Hematopoietic multipotent progenitor cell treated with erythropoietin and hydrocortisone succinate and interleukin-3 and kit ligand, for 6 days (in vitro differentiated cells): Measurements from ENCODE around the gene IFNA16.
"Not testable (repeated sequence)": the region's sequence is repeated elsewhere in the genome, so short reads cannot be mapped to it uniquely, and the experiment has no call there.

Experiments
- DNase-seq: peaks from one replicate; pipeline ENCODE4 v3.0.0-alpha.2; 2015

Gene IFNA16

DNA sequence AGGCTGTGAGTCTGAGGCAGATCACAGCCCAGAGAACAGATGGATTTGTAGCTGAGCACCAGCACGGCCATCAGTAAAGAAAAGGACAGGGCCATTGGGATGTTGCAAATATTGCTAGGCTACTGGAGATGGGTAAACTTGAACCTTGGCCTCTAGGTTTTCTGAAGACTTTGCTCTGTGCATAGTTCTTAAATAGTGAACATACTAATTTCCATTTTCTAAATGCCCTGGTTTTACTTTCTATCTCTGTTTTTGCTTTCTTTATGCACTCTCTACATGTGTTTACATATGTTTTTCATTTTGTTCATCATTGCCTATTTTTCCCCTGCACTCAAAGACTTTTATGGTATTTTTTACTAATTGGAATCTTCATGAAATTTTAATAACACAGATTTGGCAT lies at the start of gene IFNA16:
Gene IFNA16, minus strand, starts transcription at position 101 of the 400 bp plus-strand sequence. Its CDS starts 6 bp downstream, at position 95.
- DNase-seq: not testable (repeated sequence)

DNA sequence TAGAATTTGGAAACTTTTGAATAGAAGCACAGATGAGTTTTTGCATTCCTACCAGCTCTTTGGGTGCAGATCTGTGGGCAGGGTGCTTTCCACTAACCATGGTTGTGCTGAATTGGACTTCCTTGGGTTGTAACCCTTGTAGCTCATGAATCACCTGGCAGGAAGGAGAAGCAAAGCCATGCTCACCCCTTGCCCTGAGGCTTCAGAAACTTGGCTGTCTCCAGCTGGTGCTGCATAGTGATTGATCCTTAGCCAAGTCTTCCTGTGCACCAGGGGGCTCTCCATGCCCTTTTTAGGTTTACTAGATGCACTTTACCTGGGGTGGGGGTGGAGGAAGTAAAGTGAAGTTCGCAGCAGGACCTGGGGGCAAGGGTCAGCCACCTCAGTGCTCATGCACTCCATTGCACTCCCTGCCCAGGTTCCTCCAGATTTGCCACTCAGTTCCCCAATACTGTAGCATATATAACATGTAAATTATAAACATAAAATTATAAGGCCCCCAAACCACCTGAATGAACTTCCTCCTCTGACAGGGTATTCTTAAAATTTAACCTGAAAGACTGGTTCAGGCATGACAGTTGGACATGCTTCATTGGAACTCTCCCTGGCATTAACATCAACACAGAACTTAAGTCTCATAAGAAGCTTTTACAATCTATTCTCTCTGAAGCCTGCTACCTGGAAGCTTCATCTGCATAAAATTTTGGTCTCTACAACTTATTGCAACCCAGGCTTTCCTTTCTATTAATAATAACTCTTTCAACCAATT lies 48.5 kb upstream of the IFNA16 start:
- no peak for DNase-seq

DNA sequence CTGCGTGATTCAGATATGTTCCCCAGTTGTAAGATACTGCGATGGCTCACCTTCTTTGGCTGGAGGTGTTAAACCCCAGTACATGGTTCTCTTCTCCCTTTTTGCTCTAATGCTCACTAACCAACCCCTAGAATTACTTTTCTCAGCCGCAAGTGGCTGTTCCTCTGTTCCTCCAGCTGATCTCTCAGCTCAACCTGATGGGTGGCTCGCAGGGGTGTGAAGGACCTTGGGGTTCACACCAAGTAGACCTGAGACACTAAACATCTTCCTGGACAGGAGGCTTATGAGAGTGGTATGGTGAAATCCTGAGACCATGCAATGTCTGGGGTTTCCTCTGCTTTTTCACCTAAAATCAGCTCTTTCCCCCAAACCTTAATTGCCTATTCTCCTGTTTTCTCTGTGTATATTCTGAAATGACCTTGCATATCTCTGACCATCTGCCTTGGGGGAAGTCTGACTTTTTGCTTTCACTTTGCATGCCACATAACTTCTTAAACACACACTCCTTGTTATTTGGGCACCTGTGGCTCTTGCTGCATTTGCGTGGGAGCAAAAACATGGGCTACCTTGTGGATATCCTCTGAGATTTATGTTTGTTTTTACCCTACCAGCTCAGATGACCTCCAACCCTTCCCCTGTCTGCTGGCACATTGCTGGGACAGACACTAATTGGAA lies 38.6 kb upstream of the IFNA16 start:
- DNase-seq: no peak

DNA sequence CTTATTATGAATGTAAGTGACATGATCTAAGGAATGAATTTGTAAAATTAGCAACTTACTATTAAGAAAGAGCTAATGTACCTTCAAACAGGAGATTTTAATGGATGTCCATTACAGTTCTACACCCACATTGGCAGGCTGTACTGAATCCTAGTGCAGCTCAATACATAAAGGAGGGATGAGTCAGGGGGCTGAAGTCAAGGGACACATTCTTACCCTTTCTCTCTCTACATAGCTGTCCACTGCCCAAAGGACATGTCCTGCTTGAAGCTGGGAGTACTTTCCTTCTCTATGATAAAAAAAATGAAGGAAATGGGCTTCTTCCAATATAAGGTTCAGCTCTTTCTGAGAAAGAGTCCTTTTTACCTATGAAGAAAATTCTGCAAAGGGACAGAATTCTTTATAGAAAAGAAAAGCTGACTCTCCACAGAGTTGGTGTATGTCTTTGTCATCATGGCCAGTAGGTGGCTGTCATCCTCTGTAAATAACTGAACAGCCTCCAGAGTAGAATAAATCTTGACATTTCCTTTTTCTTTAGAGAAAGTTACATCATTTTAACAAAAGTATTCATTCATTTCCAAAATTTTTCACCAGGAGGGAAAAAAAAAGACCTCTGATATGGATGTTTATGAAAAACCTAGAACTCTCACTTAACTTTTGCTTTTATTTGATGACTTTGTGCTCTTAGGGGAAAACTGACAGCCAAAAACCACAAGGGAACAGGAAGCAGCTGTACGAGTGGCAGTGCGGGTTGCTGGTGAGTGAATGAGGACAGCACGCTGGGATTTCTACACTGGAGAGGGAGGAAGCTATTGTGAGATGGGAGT lies 35.8 kb upstream of the IFNA16 start:
- peak; percentile 69 for DNase-seq

DNA sequence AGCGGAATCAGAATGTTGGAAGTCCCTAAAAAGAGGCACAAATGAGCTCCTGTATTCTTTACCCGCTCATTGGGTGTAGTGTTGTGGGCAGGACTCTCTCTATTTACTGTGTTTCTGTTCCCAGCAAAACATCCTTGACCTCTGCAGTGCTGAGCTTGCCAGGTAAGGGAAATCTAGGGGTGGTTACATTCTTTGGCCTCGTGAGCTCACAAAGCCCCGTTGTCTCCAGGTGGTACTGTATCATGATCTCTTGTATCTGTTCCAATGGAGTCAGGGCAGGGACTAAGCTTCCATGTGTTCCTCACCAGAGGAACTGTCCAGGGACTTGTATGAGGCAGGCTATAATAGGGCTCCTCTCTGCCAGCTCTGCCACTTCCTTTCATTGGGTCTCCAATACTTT lies 34.5 kb upstream of the IFNA16 start:
- no peak for DNase-seq

DNA sequence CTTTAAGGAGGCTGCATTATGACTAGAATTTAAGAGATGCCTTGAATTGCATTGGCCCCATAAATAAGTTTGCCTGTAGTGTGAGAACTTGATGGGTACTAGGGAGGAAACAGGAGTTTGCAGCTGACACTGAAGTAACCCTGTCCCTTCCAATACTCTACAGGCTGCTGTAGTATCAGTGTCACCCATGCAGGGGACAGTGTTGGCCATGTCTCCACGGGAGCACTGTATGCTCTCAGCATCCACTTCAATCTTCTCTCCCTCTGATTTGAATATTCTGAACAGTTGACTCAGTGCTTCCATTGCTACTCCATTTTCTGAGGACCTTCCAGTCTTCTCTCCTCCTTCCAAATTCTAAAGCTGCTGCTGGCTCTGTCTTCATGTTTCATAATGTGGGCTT lies 34.1 kb upstream of the IFNA16 start:
- no peak for DNase-seq

DNA sequence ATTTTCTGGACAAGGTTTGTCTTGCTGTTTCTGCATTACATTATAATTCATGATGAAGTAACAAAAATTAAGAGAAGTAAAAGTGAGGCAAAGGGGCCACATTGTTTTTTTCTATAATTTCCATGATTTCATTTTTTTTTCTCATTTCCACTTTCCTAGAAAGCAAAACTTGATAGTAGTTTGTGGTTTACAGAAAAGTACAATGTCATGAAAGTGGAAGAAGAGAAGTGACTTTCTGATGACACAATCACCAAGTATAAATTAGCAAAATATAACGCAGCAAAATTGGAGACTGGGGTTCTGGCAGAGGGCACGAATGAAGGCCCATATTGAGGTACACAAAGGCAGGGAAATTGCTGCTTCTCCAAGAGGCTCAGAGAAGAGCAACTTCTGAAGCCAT lies 27.7 kb upstream of the IFNA16 start:
- DNase-seq: peak; percentile 40

DNA sequence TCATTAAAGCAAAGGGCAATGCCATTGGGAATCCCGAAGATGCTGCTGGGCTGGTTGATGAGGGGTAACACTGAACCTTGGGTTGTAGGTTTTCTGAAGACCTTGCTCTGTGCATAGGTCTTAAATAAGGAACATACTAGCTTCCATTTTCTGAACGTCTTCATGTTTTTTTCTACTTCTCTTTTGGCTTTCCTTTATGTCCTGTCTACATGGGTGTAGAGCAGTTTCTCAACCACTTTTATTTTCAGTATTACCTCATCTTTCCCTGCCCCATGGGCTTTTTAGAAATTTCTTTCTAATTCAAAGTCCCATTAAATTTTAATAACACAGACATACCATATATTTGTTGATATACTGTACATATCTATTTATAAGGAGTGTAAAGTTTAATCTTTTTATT lies 22.8 kb upstream of the IFNA16 start, which contains the start of gene IFNA14:
Gene IFNA14, minus strand, starts transcription at position 95 of the 400 bp plus-strand sequence. Its CDS starts 70 bp downstream, at position 25.
- no peak for DNase-seq

DNA sequence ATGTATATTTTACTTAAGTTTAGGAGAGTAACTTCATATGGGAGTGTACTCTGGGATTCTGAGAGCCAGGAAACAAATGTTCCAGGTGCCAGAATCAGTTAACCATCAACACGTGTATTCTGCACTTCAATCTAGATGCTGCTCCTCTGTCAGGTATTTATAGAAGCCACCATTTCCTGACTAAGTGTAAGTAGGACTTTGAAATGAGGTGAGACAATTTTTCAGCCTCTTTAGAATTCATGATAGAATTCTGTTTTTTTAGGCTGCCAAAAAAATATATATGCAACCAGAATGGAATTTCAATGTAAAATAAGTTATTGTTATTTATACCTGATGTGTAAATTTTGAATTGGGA lies 19.2 kb upstream of the IFNA16 start:
- not testable (repeated sequence) for DNase-seq

DNA sequence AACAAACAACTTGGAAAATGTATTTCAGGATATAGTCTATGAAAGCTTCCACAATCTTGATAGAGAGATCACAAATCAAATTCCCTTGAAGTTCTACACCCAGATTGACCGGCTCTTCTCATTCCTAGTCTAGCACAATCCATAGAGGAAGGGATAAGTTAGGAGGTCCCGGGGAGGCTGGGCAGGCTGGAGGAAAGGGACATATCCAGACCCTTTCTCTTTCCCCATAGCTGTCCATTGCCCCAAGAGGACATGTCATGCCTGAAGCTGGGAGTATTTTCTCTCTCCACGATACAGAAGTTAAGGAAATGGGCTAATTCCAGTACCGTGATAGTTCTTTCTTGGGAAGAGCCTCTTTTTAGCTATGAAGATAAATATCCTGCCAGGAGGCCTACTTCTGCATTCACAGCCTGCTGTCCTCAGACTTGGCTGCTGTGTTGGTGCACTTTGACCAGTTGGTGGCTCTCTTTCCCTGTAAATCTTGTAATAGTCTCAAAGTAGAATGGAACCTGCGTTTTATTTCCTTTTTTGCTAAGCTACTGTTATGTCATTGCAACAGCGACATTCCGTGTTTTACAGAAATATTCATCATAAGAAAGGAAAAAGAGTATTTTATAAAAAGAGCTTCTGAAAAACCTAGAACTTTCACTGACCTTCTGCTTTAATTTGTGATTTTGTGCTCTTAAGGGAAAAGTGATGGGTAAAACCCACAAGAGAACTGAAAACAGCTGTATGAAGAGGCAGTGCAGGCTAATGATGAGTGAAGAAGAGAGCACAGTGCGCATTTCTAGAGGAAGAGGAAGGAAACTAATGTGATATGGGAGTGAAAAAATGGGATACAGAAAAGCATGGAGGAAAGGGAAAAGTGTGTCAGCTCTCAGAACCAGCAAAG lies 18.6 kb upstream of the IFNA16 start:
- peak; percentile 85 for DNase-seq

DNA sequence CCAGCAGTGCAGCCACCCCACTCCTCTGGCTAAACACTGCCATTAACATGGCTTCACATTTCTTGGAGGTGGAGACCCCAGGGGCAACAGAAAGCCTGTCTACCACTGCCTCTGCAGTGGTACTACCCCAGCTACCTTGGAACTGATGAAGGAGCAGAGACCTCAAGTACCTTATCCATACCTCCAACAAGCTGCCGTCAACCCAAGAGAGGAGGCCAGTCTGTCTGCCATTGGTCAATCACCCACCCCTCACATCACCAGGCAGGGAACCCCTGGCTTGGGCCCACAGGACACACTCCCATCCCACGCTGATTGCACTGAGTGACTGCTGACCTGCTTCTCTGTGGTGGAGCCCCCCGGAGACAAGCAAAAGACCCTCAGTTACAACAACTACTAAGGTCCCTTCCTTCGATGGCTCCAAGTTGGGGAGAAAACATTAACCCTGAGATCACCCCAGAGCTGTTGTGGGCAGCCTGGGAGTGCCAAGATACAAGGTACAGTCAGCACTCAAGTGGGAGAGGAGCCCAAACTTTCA lies 17.1 kb upstream of the IFNA16 start:
- no peak for DNase-seq

DNA sequence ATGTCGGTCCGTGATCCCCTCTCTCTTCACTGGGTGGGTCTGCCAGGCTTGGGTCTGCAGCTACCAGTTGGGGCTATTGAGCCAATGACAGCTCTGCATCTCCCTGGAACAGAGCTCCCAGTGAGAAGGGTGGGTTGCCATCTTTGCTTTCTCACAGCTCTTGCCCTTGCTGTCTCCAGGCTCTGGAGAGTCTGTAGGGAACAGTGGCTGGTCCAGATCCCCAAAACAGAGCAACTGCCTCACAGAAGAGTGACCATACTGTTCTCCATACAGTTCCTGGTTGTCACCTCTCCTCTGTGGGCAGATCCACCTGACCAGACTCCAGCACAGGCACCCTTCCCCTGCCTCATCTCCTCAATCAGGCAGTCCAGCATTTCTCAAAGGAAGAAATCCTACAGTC lies 16.1 kb upstream of the IFNA16 start:
- no peak for DNase-seq

DNA sequence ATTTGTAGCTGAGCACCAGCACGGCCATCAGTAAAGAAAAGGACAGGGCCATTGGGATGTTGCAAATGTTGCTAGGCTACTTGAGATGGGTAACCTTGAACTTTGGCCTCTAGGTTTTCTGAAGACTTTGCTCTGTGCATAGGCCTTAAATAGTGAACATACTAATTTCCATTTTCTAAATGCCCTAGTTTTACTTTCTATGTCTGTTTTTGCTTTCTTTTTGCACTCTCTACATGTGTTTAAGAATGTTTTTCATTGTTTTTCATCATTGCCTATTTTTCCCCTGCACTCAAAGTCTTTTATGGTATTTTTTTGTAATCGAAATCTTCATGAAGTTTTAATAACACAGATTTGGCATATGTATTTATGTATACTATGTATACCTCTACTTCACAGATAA lies 11.0 kb upstream of the IFNA16 start, which contains the start of gene IFNA17:
Gene IFNA17, minus strand, starts transcription at position 101 of the 400 bp plus-strand sequence. Its CDS starts 49 bp downstream, at position 52.
- no peak for DNase-seq

DNA sequence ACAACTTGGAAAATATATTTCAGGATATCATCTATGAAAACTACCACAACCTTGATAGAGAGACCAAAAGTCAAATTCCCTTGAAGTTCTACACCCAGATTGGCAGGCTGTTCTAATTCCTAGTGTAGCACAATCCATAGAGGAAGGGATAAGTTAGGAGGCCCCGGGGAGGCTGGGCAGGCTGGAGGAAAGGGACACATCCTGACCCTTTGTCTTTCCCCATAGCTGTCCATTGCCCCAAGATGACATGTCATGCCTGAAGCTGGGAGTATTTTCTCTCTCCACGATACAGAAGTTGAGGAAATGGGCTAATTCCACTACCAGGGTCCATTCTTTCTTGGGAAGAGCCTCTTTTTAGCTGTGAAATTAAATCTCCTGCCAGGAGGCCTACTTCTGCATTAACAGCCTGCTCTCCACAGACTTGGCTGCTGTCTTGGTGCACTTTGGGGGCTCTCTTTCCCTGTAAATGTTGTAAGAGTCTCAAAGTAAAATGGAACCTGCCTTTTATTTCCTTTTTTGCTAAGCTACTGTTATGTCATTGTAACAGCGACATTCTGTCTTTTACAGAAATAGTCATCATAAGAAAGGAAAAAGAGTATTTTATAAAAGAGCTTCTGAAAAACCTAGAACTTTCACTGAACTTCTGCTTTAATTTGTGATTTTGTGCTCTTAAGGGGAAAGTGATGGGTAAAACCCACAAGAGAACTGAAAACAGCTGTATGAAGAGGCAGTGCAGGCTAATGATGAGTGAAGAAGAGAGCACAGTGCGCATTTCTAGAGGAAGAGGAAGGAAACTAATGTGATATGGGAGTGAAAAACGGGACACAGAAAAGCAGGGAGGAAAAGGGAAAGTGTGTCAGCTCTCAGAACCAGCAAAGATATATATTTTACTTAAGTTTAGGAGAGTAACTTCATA lies 3.4 kb downstream of the IFNA16 start:
- DNase-seq: peak; percentile 62

DNA sequence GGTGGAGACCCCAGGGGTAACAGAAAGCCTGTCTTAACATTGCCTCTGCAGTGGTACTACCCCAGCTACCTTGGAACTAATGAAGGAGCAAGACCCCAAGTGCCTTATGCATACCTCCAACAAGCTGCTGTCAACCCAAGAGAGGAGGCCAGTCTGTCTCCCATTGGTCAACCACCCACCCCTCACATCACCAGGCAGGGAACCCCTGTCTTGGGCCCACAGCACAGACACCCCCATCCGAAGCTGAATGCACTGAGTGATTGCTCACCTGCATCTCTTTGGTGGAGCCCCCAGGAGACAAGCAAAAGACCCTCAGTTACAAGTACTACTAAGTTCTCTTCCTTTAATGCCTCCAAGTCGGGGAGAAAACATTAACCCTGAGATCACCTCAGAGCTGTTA lies 5.0 kb downstream of the IFNA16 start:
- DNase-seq: not testable (repeated sequence)

DNA sequence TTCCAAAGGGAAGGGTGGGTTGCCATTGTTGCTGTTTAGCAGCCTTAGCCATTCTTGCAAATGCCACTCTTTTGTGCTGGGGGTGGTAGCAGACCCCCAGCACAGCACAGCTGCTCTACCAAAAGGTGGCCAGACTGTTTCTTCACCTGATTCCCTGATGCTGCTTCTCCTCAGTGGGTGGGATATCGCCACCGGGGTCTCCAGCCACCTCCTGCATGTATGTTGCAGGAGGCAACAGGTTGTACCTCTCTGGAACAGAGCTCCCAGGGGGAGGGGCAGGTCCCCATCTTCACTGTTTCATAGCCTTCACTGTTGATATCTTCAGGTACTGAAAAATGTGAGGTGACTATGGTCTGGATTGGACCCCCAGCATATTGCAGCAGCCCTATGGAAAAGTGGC lies 6.3 kb downstream of the IFNA16 start:
- DNase-seq: not testable (repeated sequence)

DNA sequence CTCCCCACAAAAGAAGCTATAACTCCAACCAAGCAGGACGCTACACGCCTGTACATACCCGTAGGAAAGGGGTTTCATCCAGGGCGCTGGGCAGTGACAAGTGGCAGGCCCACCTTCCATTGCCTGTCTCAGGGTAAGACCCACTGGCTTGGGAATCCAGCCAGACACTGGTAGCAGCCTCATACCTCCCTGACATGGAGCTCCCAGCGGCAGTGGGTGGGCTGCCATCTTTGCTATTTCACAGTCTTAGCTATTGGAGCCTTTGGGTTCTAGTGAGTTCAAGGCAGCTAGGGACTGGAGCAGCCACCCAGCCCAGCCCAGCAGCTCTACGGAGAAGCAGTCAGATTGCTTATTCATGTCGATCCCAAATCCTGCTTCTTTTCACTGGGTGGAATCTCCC lies 6.8 kb downstream of the IFNA16 start:
- no peak for DNase-seq

DNA sequence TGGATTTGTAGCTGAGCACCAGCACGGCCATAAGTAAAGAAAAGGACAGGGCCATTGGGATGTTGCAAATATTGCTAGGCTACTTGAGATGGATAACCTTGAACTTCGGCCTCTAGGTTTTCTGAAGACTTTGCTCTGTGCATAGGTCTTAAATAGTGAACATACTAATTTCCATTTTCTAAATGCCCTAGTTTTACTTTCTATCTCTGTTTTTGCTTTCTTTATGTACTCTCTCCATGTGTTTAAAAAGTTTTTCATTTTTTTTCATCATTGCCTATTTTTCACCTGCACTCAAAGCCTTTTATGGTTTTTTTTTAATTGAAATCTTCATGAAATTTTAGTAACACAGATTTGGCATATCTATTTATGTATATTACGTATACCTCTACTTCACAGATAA lies 10.1 kb downstream of the IFNA16 start, which contains the start of gene IFNA10:
Gene IFNA10, minus strand, starts transcription at position 101 of the 400 bp plus-strand sequence. Its CDS starts 46 bp downstream, at position 55.
- not testable (repeated sequence) for DNase-seq

DNA sequence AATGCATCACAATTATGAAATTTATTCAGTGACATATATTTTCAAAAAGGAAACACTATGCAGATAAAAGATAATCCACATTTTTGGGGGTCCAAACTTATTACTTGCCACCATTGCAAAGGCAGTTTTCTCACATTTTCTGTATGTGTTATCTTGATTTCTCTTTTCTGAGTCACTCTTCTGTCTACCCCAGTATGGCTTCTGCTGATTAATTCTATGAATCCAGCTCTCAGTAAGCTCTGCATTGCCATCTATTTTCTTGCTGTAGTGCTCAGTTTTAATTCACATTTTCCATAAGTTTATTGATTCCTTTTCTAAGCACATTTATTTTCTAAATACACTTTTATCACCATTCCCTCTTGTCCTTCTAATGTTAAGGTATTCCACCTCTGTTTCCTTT lies 11.9 kb downstream of the IFNA16 start:
- DNase-seq: peak; percentile 5

DNA sequence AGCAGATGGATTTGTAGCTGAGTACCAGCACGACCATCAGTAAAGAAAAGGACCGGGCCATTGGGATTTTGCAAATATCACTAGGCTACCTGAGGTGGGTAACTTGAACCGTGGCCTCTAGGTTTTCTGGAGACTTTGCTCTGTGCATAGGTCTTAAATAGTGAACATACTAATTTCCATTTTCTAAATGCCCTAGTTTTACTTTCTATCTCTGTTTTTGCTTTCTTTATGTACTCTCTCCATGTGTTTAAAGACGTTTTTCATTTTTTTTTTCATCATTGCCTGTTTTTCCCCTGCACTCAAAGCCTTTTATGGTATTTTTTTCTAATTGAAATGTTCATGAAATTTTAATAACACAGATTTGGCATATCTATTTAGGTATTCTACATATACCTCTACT lies 15.0 kb downstream of the IFNA16 start, which contains the start of gene IFNA7:
Gene IFNA7, minus strand, starts transcription at position 101 of the 400 bp plus-strand sequence. Its CDS starts 40 bp downstream, at position 61.
- DNase-seq: not testable (repeated sequence)
